GM18499 (cell line): ENCODE results near the gene ZKSCAN3.
"Not testable (repeated sequence)": the region's sequence is repeated elsewhere in the genome, so short reads cannot be mapped to it uniquely, and the experiment has no call there.

ENCODE experiments used
- ATAC-seq: cut with Tn5 transposase; IDR thresholded peaks from one replicate; pipeline ENCODE4 v1.9.1; 2021; ENCODE audit warnings: moderate number of reproducible peaks; ENCODE audit not compliant: insufficient read depth, unreplicated experiment

The ZKSCAN3 gene

DNA sequence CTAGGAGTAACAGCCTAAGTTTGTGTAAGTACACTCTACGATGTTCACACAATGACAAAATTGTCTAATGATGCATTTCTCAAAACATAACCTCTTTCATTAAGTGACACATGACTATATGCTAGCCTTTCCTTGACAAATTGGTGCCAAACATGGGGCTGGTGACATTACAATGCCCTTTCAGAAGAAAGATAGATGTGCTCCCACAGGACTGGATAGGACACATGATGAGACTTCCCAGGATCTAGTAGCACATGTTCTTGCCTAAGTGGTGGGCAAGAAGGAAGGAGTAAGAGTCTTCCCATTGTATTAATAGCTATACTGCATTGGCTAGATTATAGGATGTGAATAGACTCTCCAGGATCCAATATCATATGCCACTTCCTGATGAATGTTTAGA, 21.5 kb downstream of the ZKSCAN3 start:
- ATAC-seq = no peak

GRCh38 chr6:28371706-28372451, 22.1 kb downstream of the ZKSCAN3 start:
- ATAC-seq = no peak

- ATAC-seq = no peak
Measured at GRCh38 chr6:28373925-28374324, 24.2 kb downstream of the ZKSCAN3 start.

GRCh38 chr6:28377879-28378278, 28.1 kb downstream of the ZKSCAN3 start:
- ATAC-seq = no peak

DNA sequence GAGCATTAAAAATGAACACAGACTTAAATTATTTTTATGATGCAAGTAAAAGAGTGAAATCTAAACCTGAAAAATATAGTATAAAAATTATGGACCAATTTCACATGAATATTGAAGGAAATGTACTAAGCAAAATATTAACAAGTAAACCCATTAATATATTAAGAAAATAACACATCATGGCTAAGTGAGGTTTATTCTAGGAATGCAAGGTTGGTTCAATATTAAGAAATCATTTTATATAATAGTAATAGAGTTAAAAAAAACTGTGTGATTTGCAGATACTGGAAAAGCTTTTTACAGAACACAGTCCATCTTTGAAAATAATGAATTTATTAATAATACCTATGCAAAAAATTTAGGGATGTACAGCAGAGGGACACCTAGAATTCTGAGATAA, 28.9 kb downstream of the ZKSCAN3 start:
- no peak for ATAC-seq

DNA sequence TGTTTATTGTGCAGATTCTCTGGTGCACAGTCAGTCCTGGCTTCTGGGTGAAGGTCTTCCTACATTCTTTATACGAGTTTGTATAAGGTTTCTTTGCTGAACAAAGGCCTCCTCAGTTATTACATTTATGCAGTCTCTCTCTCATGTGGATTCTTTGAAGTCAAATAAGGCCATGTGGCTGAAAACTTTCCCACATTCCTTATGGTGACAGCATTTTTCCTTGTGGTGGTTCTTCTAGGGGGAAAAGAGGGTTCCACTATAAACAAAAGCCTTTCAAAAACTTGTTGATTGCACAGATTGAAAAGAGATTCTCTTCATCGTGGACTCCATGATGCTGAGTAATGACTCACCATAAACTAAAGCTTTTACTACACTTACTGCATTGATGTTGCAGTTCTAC, 30.6 kb downstream of the ZKSCAN3 start:
- ATAC-seq = no peak

DNA sequence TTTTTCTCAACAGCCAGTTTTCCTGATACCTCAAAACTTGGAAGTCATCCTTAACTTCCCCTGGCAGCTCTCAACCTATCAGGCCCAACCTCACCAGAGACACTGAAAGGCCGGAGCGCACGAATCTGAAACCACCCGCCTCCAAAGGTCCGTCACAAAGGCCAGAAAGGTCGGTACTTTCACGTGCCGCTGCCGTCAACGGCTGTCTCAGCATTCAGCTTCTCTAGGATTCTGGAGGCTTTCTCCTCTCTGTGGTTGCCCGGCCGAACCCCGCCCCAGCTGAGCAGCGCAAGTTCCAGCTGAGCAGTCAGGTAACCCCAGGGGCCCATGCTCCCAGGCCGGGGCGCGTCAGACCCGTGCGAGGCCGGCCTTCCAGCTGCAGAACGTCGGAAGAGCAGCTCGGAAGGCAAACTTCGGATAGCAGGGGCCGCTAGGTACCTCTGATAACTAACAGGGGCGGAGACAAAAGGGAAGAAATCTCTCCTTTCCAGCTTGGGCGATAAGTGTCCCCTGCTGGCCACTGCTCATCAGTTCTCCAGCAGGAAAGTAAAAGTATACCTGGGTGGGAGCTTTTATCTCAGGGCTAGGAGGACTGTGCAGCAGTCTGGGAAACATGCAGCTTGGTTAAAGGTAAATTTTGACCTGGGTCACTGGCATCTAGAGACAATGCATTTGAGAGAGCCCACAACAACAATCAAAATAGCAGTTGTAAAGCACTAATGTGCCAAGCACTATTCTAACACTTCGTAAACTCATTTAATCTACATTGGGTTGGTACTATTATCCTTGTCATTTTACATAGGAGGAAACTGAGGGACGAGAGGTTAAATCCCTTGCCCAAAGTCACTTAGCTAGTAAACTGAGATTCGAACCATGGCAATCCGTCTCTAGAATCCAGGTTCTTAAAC, 33.7 kb downstream of the ZKSCAN3 start:
- peak; percentile 85 for ATAC-seq

GRCh38 chr6:28384143-28384533, 34.4 kb downstream of the ZKSCAN3 start:
- no peak for ATAC-seq

- ATAC-seq = no peak
Measured at GRCh38 chr6:28390688-28391087, 40.9 kb downstream of the ZKSCAN3 start.

GRCh38 chr6:28393912-28394662, 44.3 kb downstream of the ZKSCAN3 start:
- no peak for ATAC-seq

GRCh38 chr6:28395918-28396317, 46.2 kb downstream of the ZKSCAN3 start:
- no peak for ATAC-seq

DNA sequence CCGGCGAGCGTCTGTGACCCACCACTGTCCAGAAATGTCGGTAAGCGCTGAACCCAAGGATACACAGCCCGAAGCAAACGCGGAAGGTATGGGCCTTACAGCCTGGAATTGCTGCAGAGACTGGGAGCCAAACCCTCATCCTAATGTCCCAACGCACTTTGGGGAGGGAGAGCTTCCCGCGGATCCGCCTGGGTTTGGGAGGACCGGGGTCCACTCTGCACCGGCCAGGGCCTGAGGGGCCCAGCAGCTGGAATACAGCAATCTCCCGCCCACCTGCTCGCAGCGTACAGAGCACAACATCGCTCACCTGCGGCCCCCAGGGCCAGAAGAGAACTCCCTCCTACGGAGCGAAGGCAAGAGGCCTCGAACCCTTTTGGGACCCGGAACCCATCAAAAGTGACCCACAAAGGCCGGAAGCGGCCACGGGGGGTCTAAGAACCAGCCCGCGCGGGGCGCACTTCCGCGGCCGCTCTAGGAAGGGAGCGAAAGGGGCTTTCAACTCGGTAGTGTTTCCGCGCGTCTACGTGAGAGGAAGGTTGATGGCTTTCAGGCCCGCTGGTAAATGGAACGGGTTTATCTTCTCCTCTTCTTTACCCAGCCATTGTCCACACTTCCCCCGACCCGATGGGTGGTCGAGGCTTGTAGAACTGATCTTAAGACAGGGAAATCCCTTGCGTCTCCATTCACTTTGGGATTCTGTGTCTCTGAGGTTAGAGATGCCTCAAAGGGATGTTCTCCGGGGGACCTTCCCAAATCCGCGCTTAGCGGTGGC, 49.8 kb downstream of the ZKSCAN3 start, which contains the start of gene ZSCAN12:
ZSCAN12 (minus strand) TSS at position 398 of the 772 bp plus-strand sequence. CDS start 1,342 bp downstream, outside the sequence.
- ATAC-seq = no peak

GRCh38 chr6:28400122-28400451, 50.3 kb downstream of the ZKSCAN3 start:
- no peak for ATAC-seq

GRCh38 chr6:28401172-28401571, 51.4 kb downstream of the ZKSCAN3 start:
- no peak for ATAC-seq

GRCh38 chr6:28402197-28402596, 52.5 kb downstream of the ZKSCAN3 start:
- ATAC-seq = no peak

DNA sequence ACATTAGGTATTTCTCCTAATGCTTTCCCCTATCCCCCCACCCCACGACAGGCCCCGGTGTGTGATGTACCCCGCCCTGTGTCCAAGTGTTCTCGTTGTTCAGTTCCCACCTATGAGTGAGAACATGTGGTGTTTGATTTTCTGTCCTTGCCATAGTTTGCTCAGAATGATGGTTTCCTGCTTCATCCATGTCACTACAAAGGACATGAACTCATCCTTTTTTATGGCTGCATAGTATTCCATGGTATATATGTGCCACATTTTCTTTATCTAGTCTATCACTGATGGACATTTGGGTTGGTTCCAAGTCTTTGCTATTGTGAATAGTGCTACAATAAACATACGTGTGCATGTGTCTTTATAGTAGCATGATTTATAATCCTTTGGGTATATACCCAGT, 54.2 kb downstream of the ZKSCAN3 start:
- not testable (repeated sequence) for ATAC-seq

DNA sequence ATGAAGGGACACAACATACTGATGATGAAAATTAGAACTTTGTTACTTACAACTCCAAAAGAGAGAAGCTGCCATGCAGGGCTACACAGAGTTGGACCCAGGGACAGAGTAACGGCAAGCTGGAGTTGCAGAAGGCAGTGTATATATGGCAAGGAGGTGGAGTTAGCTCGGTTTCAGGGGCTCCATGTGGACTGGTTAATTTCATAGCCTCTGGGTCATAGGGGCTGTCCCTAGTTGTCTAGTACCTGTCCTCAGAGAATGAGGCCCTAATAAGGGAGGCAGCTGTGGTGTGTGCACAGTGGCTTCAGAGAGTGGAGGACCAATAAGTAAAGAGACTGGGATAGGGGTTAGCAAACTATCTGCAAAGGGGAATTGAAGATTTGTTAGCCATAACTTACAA, 57.7 kb downstream of the ZKSCAN3 start:
- no peak for ATAC-seq

DNA sequence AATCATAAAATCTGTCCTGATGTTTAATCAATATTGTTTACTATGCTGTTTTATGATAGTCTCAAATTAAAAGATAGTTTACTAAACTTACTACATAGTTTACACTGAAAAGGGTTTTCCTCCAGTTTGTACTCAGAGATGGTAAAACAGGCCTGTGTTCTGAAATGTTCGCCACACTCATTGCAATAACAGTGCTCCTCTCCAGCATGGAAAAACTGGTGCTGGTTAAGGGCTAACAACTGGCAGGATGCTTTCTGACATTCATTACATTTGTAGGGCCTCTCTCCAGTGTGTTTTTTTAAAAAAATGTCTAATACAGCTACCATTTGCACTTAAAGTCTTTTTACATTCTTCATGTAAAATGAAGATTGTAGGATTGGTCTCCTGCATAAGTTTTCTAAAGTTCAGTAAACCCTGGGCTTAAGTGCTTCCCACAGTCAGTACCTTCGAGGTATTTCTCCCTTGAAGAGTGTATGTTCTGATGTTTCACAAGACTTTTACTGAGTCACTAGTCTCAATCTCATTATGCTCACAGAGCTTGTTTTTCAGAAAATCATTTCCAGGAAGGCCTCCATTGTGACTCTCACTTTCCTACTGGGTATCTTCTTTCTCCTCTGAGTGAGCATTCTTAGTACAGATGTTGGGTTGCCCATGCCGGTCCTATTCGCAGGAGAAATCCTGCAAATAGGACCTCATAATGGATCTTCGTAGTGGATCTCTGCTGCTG, 58.5 kb downstream of the ZKSCAN3 start:
- ATAC-seq = no peak

DNA sequence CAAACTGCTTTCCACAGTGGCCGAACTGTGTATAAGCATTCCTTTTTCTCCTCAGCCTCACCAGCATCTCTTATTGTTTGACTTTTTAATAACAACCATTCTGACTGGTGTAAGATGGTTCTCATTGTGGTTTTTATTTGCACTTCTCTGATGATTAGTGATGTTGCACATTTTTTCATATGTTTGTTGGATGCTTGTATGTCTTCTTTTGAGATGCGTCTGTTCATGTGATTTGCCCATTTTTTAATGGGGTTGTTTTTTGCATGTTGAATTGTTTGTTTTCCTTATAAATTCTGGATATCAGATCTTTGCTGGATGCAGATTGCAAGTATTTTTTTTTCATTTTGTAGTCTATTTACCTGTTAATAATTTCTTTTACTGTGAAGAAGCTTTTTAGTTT, 61.0 kb downstream of the ZKSCAN3 start:
- no peak for ATAC-seq
